ENCODE results near the gene KIF26A.
"Not testable (repeated sequence)": the region's sequence is repeated elsewhere in the genome, so short reads cannot be mapped to it uniquely, and the experiment has no call there.

KIF26A gene

DNA sequence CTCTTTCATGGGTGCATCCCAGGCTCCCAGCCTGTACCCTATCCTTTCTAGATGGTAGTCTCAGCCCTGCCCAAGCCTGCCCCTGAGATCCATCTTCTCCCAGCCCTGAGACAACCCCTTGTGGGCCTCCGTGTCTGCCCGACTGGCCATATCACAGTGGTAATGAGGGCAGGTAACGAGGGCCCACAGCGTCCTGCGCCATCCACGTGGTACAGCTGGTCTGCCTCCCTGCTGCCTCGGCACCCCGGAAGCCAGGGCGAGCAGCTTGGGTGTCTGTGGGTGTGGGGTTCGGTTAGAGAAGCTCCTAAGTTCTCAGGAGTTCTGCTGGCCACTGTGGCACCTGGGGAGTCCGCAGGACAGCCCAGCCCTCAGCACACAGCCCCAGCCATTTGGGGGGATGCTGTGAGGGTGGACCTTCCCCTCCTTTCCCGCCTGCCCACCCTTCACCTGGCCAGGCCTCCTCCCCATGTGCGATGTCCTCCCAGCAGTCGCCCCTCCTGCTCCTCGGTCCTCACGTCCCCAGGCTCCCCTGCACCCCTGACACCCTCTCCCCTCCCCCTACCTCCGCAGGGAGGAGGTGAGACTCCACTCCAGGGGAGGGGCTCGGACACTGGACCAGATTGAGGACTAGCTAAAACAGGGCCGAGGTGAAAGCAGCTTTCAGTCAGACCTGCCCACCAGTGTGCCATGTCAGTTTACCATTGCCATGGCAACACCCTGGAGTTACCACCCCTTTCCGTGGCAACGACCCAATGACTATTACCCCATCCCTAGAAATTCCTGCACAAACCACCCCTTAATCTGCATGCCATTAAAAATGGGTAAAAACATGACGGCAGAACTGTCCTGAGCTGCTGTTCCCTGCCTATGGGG, 69.0 kb downstream of the KIF26A start:
- no peak for DNase-seq (ENCODE audit: low read depth in 1 of 2, low spot score in 1 of 2)

DNA sequence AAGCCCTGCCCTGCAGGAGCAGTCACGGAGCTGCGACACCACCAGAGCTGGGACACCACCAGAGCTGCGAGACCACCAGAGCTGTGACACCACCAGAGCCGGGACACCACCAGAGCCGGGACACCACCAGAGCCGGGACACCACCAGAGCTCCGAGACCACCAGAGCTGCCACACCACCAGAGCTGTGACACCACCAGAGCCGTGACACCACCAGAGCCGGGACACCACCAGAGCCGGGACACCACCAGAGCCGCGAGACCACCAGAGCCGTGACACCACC, 69.6 kb downstream of the KIF26A start:
- DNase-seq (ENCODE audit: low read depth in 1 of 2, low spot score in 1 of 2): not testable (repeated sequence)

DNA sequence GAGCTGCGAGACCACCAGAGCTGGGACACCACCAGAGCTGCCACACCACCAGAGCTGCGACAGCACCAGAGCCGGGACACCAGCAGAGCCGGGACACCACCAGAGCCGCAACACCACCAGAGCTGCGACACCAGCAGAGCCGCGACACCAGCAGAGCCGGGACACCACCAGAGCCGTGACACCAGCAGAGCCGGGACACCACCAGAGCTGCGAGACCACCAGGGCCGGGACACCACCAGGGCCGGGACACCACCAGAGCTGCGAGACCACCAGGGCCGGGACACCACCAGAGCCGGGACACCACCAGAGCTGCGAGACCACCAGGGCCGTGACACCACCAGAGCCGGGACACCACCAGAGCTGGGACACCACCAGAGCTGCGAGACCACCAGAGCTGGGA, 69.9 kb downstream of the KIF26A start:
- DNase-seq (ENCODE audit: low read depth in 1 of 2, low spot score in 1 of 2): not testable (repeated sequence)

DNA sequence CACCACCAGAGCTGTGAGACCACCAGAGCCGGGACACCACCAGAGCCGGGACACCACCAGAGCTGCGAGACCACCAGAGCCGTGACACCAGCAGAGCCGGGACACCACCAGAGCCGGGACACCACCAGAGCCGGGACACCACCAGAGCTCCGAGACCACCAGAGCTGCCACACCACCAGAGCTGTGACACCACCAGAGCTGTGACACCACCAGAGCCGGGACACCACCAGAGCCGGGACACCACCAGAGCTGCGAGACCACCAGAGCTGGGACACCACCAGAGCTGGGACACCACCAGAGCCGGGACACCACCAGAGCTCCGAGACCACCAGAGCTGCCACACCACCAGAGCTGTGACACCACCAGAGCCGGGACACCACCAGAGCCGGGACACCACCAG, 70.7 kb downstream of the KIF26A start:
- DNase-seq (ENCODE audit: low read depth in 1 of 2, low spot score in 1 of 2): not testable (repeated sequence)

DNA sequence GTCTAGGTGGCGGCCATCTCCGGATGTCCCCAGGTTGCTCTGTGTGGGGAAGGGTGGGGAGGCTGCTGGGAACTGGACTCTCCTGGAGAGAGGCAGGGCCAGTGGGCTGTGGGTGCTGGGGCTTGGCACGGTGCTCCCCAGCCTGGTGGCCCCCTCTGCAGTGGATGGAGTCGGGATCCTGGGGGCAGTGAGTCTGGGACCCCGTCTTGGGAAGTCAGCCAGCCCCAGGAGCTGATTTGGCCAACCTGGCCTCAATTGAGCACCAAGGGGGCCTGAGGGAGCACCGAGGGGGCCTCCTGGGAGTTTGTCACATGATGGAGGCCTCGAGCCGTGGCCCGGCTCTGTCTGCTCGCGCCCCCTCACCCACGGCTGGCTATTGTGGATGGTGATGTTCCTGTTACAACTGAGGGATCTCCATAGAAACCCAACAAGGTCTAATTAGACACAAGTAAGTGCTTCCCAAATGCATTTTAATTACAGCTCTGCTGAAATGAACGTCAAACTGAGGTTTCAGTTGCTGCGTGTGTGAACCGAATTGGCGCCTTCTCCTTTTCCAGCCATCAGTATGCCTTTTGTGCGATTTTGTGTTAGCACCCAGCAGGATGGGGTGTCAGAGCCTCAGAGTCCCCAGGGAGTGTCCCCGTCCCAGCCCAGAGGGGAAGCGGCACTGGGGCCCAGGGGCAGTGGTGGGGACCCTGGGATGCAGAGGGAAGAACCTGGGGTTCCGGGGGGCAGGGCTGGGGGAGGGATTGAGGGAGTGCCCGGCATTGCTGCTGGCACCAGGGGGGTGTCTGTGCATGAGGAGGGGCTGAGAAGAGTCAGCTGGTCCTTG, 71.8 kb downstream of the KIF26A start:
- no peak for DNase-seq (ENCODE audit: low read depth in 1 of 2, low spot score in 1 of 2)

DNA sequence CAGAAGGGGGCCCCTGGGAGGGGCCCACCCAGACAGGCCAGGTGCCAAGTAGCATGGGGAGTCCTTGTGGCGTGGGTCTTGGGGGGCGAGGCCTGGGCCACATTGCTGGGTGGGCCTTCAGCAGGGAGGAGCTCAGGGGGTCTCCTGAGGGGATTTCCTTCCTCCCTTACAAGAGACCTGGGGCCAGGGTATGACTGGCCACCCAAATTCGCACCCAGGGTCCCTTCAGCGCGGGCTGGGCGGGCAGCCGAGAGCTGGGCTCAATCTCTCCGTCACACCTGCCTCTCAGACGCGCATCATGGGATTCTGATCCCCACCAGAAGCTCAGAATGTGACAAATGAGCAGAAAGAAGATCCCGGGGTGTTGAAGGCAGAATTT, 72.4 kb downstream of the KIF26A start:
- DNase-seq (ENCODE audit: low read depth in 1 of 2, low spot score in 1 of 2): no peak

DNA sequence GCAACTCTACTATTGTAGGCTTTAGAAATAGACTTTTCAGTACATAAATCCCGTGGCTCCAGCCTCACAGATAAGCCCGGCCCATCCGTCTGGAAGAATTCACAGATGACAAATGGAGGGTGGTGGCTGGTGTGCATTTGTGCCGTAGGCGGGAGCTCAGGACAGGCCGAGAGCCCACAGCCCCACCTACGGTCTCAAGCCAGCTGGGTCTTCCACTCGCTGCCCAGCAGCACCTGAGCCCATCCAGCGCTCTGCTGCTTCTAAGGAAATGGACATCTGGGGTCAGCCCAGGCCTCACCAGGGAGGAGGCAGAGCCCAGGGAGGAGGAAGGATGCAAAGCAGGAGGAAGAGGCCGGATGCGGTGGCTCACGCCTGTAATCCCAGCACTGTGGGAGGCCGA, 72.8 kb downstream of the KIF26A start:
- no peak for DNase-seq (ENCODE audit: low read depth in 1 of 2, low spot score in 1 of 2)

DNA sequence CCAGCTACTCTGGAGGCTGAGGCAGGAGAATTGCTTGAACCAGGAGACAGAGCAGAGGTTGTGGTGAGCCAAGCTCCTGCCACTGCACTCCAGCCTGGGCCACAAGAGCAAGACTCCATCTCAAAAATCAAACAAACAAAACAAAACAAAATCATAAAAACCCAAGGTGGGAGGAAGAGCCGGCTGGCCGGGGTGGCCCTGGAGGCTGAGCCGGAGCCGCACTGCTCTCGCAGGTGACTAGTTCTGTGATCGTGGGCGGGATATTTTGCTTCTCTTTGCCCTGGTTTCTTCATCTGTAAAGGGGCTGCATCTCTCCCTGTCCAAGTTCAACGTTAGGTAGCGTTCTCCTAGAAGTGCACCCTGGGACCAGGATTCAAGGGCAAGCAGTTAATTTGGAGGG, 73.4 kb downstream of the KIF26A start:
- DNase-seq (ENCODE audit: low read depth in 1 of 2, low spot score in 1 of 2): no peak

DNA sequence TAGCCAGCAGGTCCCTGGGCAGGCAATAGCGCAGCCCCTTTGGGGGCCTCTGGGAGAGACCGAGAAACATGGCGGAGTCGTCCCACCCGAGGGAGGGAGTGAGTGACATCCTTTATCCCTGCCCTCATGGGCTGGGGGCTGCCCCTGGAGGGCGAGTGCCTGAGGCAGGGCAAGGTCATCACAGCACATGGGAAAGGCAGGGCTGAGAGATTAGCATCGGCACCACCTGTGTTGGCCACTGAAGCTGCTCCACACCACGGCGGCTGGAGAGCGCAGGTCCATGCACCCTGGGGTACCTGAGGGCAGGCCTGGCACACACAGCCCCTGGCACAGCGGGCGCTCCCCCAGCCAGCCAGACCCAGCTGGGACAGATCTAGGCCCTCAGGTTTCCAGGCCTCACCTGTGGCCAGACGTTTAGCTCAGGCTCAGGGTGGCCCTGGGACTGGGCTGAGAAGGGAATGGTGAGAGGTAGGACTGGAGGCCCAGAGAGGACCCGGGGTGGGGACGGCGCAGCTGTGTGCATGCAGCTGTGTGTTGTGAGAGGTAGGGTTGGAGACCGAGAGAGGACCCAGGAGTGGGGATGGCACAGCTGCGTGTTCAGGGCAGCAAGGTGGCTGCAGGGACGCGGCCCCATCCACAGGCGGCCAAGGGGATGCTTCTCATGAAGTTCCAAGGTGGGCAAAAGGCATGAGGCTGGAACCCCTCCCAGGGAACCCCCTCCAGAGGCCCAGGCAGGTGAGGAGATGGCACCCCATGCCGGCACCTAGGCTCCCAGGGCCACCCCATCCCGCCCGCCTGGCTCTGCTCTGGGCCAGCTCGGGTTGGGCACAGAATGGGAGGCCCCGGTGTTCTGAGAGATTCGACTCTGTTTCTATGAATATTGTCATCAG, 74.1 kb downstream of the KIF26A start:
- no peak for DNase-seq (ENCODE audit: low read depth in 1 of 2, low spot score in 1 of 2)

DNA sequence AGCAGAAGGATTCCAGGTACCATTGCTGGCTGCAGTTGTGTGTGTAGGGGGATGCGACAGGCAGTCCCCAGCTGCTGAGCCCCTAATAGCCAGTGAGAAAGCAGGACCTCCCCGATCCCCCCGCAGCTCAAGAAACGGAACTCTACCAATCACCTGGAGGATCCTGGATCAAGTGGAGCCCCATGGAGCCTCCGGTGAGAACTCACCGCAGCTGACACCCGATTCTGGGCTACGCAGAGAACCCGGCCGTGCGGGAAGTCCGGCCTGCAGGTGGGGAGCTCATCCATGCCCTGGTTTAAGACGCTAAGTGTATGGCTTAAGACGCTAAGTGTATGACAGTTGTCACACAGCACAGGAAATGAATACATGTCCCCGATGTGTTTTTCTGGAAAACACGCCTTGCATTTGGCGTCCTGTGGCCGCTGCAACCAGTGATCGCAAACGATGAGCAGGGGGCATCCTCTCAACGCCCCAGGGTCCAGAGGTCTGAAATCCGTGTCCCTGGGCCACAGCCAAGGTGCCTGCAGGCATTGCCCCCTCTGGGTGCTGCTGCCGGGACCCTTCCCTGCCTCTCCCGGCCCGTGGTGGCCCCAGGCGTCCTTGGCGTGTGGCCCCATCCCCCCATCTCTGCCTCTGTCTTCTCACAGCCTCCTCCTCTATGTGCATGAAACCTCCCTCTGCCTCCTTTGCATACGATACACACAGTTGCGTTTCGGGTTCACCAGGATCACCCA, 75.1 kb downstream of the KIF26A start:
- DNase-seq (ENCODE audit: low read depth in 1 of 2, low spot score in 1 of 2): no peak

DNA sequence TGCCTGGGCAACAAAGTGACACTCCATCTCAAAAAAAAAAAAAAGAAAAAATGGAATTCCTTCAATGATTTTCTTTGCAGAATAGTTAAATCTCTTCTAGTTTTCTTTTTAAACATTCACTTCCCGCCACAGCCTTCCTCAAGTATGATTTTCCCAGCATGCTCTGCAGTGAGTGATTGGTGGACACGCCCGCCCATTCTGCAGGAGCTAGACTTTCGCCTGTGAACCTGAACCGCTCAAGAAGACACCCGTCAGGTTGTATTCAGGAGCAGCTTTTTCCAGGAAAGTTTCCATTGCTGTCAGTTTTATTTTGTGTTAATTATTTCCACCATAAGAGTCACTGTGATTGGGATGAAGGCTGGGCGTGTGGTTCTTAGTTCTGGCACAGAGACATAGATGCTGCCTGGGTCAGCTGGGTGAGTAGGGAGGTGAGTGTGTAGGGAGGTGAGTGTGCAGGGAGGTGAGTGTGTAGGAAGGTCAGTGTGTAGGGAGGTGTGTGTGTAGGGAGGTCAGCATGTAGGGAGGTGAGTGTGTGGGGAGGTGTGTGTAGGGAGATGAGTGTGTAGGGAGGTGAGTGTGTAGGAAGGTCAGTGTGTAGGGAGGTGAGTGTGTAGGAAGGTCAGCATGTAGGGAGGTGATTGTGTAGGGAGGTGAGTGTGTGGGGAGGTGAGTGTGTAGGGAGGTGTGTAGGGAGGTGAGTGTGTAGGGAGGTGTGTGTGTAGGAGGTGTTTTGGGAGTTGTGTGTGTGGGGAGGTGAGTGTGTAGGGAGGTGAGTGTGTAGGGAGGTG, 76.2 kb downstream of the KIF26A start:
- no peak for DNase-seq (ENCODE audit: low read depth in 1 of 2, low spot score in 1 of 2)

DNA sequence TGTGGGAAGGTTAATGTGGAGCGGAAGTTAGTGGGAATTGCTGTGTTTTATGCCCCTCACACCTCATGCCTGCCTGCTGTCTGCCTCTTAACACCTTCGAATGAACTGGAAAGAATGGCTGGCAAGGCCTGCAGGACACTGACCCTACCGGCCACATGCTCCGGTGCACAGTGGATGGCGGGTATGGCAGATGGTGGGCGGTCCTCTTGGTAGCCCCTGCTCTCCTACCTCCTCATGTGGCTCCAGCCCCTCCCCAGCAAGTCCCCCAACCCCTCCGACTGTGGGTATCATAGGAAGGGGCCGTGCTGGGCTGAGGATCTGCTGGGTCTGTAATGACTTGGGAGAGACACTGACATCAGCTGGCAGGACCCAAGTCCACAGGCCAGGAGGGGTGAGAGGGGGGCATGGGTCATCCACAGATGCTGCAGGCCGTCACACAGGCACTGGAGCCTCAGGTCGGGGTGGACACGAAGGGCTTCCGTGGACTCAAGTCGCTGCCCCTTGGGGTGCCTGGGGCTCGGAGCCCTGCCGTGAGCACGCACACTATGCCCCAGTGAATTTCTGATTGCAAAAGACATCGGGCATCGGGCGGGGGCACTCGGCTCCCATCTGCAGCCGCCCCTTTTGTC, 77.4 kb downstream of the KIF26A start:
- DNase-seq (ENCODE audit: low read depth in 1 of 2, low spot score in 1 of 2): no peak

DNA sequence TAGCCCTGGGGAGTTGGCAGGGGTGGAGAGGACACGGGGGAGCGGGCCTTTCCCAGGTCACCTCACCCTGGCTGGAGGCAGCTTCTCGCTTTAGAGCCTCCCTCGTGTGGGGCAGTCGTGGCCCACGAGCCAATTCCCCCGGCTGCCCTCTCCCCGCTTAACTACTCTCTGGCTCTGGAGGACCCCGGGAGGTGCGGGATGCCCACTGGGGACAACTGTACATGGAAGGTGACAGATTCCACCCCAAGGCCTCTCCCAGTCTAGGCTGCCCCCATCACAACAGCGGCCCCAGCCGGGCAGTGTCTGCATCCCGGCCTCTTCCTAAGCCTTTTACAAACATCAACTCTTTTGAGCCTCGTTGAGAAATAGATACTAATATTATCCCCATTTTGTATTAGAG, 78.1 kb downstream of the KIF26A start:
- no peak for DNase-seq (ENCODE audit: low read depth in 1 of 2, low spot score in 1 of 2)

DNA sequence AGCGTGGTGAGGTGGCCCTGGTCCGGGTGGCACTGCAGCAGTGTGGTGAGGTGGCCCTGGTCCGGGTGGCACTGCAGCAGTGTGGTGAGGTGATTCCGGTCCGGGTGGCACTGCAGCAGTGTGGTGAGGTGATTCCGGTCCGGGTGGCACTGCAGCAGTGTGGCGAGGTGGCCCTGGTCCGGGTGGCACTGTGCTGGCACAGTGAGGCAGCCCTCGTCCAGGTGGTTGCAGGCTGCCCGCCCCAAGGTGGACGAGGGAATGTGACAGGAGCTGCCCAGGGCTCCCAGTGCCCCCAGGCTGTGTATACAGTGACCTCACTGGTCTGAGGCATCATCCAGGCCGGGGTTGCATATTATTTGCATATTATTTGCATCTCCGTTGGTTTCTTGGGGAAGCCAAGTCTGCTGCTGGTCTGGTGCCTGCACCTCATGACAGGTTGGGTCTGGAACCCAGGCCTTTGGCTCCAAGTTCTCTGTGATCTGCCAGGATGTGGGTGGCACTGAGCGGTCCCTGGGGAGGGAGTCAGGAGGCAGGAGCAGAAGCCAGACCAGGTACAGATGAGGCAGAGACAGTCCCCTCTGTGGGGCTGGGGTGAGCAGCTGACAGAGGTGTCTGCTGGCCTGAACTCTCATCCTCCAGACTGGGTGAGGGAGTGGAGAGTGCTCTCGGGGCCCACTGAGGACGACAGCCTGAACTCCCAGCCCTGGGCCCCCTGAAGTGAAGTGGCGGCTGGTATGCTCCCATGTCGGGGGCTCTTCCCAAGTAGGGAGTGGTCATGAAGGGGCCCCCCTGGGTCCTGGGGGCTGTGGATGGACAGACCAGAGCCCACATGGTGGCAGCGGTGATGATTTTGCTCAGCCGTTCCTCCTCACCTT, 79.3 kb downstream of the KIF26A start:
- DNase-seq (ENCODE audit: low read depth in 1 of 2, low spot score in 1 of 2): no peak

DNA sequence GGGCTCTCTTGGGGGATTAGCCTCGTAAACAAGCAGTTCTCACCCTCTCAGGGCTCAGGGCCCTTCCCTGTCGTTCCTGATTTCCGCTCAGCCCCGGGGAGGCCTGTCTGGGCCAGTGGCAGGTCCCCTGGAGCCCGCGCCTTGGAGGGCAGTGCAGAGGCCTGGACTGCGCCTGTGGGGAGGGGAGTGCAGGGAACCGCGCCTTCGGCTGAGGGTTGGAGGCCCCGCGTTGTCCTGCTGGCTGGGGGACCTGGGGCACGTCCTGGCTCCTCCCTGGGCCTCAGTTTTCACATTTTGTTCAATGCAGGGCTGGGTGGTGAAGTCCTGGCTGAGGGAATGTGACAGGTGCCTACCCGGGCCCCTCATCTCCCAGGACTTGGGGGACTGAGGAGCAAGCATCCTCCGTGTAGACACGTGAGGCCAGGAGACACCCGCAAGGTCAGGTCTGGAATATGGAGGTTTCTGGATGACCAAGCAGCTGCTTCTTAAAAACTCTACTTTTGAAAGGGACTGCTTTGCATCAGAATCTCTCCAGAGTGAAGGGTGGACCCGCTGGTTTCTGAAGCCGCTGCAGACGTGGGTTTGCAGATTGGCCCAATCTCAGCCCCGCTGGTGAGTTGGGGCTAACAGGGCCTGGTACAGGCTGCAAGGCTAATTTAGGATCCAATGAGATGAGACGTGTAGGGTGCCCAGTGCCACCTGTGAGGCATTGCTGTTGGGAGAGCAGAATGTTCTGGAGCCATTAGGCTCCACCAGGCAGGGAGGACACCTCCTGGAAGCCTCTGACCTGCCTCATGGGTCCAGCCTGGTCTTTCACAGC, 80.2 kb downstream of the KIF26A start:
- no peak for DNase-seq (ENCODE audit: low read depth in 1 of 2, low spot score in 1 of 2)

DNA sequence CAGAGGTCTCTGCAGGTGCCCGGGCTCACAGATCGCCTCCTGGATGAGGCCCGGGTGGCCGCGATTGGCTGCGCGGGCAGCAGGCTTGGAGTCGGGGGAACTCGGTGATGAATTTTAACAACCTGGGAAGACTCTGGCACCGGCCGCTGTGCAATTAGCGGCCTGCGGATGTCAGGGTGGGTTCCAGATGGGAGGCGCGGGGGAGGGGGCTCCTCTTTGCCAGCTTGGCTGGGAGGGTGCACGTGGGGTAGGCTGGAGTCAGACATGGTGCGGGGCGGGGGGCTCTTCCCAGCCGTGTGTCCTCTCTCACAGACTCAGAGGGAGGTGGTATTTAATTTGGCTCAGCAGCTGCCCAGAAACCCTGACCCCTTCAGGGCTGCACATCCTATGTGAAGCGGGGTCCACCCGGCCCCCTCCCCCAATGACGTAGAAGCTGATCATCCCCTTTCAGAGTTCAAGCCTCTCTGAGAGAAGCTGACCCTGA, 81.4 kb downstream of the KIF26A start:
- no peak for DNase-seq (ENCODE audit: low read depth in 1 of 2, low spot score in 1 of 2)

DNA sequence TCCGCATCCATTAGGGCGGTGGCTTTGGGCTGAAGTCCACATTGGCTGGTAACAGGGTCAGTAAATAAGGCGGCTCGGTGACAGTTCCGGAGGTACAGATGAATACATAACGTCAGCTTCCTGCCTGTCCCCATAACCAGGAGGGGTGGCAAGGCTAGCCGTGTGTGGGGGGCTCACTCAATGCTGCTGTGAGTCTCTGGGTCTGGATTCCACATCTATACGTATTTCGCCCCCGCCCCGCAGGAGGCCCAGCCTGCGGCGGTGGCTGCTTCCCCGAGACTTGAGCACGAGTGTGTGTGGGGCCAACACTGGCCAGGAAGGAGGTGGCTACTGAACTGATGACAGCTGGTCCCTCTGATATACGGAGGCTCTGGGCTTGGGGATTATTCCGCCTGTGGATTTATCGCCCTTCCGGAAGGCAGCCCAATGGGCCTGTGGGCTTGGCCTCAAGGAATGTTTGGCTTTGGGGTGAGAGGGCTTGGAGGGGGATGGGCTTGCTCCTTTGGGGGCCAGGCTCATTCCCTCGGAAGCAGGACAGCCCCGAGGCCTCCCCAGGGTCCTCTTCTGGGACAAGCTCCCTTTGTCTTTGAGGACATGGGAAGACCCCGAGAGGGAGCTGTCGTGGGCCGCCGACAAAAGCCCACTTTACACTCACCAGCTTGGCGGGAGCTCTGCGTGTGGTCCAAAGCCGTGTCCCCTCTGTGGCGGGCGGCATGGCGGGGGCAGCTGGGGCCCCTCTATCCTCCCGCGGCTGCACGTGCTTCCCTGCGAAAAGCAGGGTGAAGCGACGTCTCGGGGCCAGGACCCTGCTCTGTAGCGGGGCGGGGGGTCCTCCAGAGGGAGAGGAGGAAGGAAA, 82.1 kb downstream of the KIF26A start:
- DNase-seq (ENCODE audit: low read depth in 1 of 2, low spot score in 1 of 2): no peak

Measured in activated CD4-positive, alpha-beta T cell treated with anti-CD3 and anti-CD28 coated beads, Interleukin-2, amount 50 U/mL, for 24 hours (primary cell).